ENCODE data around the gene ITPRID2.

ITPRID2 gene

GRCh38 chr2:181882246-181883020, 9.1 kb upstream of the ITPRID2 start:
- DNase-seq (ENCODE audit: low spot score), result no peak

GRCh38 chr2:181884601-181885000, 6.9 kb upstream of the ITPRID2 start:
- no peak for DNase-seq (ENCODE audit: low spot score)

GRCh38 chr2:181885096-181885495, 6.4 kb upstream of the ITPRID2 start:
- no peak for DNase-seq (ENCODE audit: low spot score)

- DNase-seq (ENCODE audit: low spot score), result no peak
Measured at GRCh38 chr2:181886192-181886591, 5.3 kb upstream of the ITPRID2 start.

- DNase-seq (ENCODE audit: low spot score), result no peak
Measured at GRCh38 chr2:181887045-181887444, 4.5 kb upstream of the ITPRID2 start.

GRCh38 chr2:181889776-181890175, 1.8 kb upstream of the ITPRID2 start:
- DNase-seq (ENCODE audit: low spot score), result no peak

- no peak for DNase-seq (ENCODE audit: low spot score)
Measured at GRCh38 chr2:181890271-181890670, 1.3 kb upstream of the ITPRID2 start.

- peak; percentile 65 for DNase-seq (ENCODE audit: low spot score)
Measured at GRCh38 chr2:181891966-181892798, 652 bp downstream of the ITPRID2 start.

- peak; percentile 75 for DNase-seq (ENCODE audit: low spot score)
Measured at GRCh38 chr2:181892799-181893435, 1.4 kb downstream of the ITPRID2 start.

- no peak for DNase-seq (ENCODE audit: low spot score)
Measured at GRCh38 chr2:181894381-181894780, 2.9 kb downstream of the ITPRID2 start.

GRCh38 chr2:181895818-181896217, 4.3 kb downstream of the ITPRID2 start:
- DNase-seq (ENCODE audit: low spot score), result no peak

- DNase-seq (ENCODE audit: low spot score), result no peak
Measured at GRCh38 chr2:181896286-181896685, 4.8 kb downstream of the ITPRID2 start.

- no peak for DNase-seq (ENCODE audit: low spot score)
Measured at GRCh38 chr2:181900007-181900651, 8.6 kb downstream of the ITPRID2 start.

GRCh38 chr2:181902625-181903024, 11.1 kb downstream of the ITPRID2 start:
- no peak for DNase-seq (ENCODE audit: low spot score)

GRCh38 chr2:181904022-181904632, 12.6 kb downstream of the ITPRID2 start:
- DNase-seq (ENCODE audit: low spot score), result peak; percentile 24

GRCh38 chr2:181907057-181907456, 15.5 kb downstream of the ITPRID2 start:
- DNase-seq (ENCODE audit: low spot score), result no peak

- DNase-seq (ENCODE audit: low spot score), result no peak
Measured at GRCh38 chr2:181907635-181908034, 16.1 kb downstream of the ITPRID2 start.

- no peak for DNase-seq (ENCODE audit: low spot score)
Measured at GRCh38 chr2:181910028-181910831, 18.7 kb downstream of the ITPRID2 start.

- no peak for DNase-seq (ENCODE audit: low spot score)
Measured at GRCh38 chr2:181911830-181912229, 20.3 kb downstream of the ITPRID2 start.

GRCh38 chr2:181915102-181915501, 23.6 kb downstream of the ITPRID2 start:
- DNase-seq (ENCODE audit: low spot score), result no peak

Measured in RKO (cell line).